HEK293T (cell line): ENCODE data around the gene MBD3L4.

Experiments
- BHLHE40 ChIP-seq: fragments of 450-650 bp; IDR thresholded peaks from 2 replicates; pipeline ENCODE4 v1.6.1; 2016; ENCODE audit warnings: mild to moderate bottlenecking, moderate library complexity, borderline replicate concordance
- SP1 ChIP-seq: fragments of 450-650 bp; IDR thresholded peaks from 2 replicates; pipeline ENCODE4 v1.6.1; 2017
- SUZ12 ChIP-seq: fragments of 450-650 bp; IDR thresholded peaks from 2 replicates; pipeline ENCODE4 v1.6.1; 2016; ENCODE audit warnings: mild to moderate bottlenecking
- TARDBP ChIP-seq: fragments of 450-650 bp; IDR thresholded peaks from 2 replicates; pipeline ENCODE4 v1.6.1; 2016

DNA sequence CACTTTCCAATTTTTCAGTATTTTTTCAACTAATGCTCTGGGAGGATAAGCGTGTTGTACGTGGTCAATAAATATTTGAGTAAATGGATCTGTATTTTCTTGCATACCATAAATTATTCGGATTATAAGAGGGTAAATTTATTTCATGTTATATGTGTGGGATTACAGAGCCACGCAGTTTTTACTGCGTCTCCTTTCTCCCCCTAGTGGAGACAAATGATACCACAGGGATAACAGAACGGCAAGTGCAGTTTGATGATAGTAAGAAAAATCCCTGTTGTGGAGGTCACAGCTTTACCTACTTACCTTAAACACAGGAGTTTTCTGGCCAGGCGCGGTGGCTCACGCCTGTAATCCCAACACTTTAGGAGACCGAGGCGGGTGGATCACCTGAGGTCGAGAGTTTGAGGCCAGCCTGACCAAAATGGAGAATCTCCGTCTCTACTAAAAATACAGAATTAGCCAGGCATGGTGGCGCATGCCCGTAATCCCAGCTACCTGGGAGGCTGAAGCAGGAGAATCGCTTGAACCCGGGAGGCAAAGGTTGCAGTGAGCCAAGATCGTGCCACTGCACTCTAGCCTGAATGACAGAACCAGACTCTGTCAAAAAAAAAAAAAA is 35.6 kb downstream of the MBD3L4 start:
- TF ChIP-seq BHLHE40: no peak
- no peak for TF ChIP-seq SUZ12
- no peak for TF ChIP-seq SP1
- TF ChIP-seq TARDBP: no peak
